ENCODE data around the gene MAGEA12.
"Not testable (repeated sequence)": the region's sequence is repeated elsewhere in the genome, so short reads cannot be mapped to it uniquely, and the experiment has no call there.

MAGEA12 gene

GRCh38 chrX:152761582-152761981, 28.0 kb downstream of the MAGEA12 start:
- not testable (repeated sequence) for DNase-seq (ENCODE audit: low read depth in 4 of 4, low spot score in 1 of 4)

- not testable (repeated sequence) for DNase-seq (ENCODE audit: low read depth in 4 of 4, low spot score in 1 of 4)
These were observed 33.0 kb downstream of the MAGEA12 start for GRCh38 chrX:152766562-152766961.

GRCh38 chrX:152769549-152770289, 36.2 kb downstream of the MAGEA12 start, which contains the start of gene MAGEA6:
Gene MAGEA6, minus strand, starts transcription at chrX:152769689. Its CDS starts 2,039 bp downstream, at chrX:152767650.
- not testable (repeated sequence) for DNase-seq (ENCODE audit: low read depth in 4 of 4, low spot score in 1 of 4)

GRCh38 chrX:152787062-152787461, 53.5 kb downstream of the MAGEA12 start:
- DNase-seq (ENCODE audit: low read depth in 4 of 4, low spot score in 1 of 4) = not testable (repeated sequence)
